Testis (tissue), 3 donors: Measurements from ENCODE around the gene TSNAX. TPM values are rescaled to one million over a fixed set of nuclear protein-coding genes. Genes with fewer than 3 reads are reported as not detected.
A peak's percentile ranks its signal among the peaks of the same experiment; 100 is the strongest.

Experiments used
- DNase-seq: peaks from one replicate; pipeline ENCODE4 v3.0.0-alpha.2; 2019
- H3K27ac ChIP-seq, 2 donors: fragments of 200-600 bp; sonication (generic); one replicate each; pipeline ENCODE4 v1.5.1; 2019
- H3K27me3 ChIP-seq: fragments of 200-600 bp; sonication (generic); one replicate; pipeline ENCODE4 v1.5.1; 2019
- H3K36me3 ChIP-seq: fragments of 200-600 bp; sonication (generic); one replicate; pipeline ENCODE4 v1.5.1; 2017; ENCODE audit warnings: low read depth; ENCODE audit errors: missing control alignments
- H3K4me1 ChIP-seq: fragments of 200-600 bp; sonication (generic); one replicate; pipeline ENCODE4 v1.5.1; 2019
- H3K4me3 ChIP-seq, 2 donors: fragments of 200-600 bp; sonication (generic); one replicate each; pipeline ENCODE4 v1.5.1; 2017 to 2019
- H3K9me3 ChIP-seq: fragments of 200-600 bp; sonication (generic); one replicate; pipeline ENCODE4 v1.5.1; 2017
- CTCF ChIP-seq, 3 experiments: fragments of 450-650 bp in 2 of 3; fragments of 200-600 bp in 1 of 3; sonication (generic) in 1 of 3; IDR thresholded peaks; one replicate each; pipeline ENCODE4 v1.5.1; 2016 to 2019; ENCODE audit warnings: antibody characterized with exemption in 3 of 3, mild to moderate bottlenecking in 2 of 3, moderate library complexity in 1 of 3
- POLR2A ChIP-seq: fragments of 450-650 bp; IDR thresholded peaks from one replicate; pipeline ENCODE4 v1.6.1; 2017; ENCODE audit warnings: antibody characterized with exemption, mild to moderate bottlenecking, moderate library complexity
- WGBS, 2 donors: methylation state at CpG; one replicate each; pipeline ENCODE4 v1.1.5; 2018; 5-methylcytosine and 5-hydroxymethylcytosine counted together
- intact Hi-C: fragments of 100-400 bp; cut with DNase I; formaldehyde crosslinking; loops from one replicate; pipeline ENCODE4 v1.15.1; 2023; ENCODE audit warnings: low total_unique reads
- polyA plus RNA-seq: library from polyadenylated mRNA; stranded (reverse); fragments of 350-450 nt; fragmentation: Illumina TruSeq; extraction: RNeasy Lipid Tissue Mini Kit (QIAGEN cat#74804); gene quantifications from one replicate; pipeline ENCODE4 v1.2.3, GENCODE V29; 2014; ENCODE audit warnings: low read depth, low replicate concordance; ENCODE audit not compliant: insufficient read depth
- total RNA-seq, 2 donors: library from RNA; depleted of rRNA; stranded (reverse); fragments of >200 nt; gene quantifications; one replicate each; pipeline ENCODE4 v1.2.3, GENCODE V29; 2016

Gene TSNAX
- total and polyA plus RNA-seq, 3 donors from 2014 or later, result 31.8 to 38.6 (median 37.0) TPM

DNA sequence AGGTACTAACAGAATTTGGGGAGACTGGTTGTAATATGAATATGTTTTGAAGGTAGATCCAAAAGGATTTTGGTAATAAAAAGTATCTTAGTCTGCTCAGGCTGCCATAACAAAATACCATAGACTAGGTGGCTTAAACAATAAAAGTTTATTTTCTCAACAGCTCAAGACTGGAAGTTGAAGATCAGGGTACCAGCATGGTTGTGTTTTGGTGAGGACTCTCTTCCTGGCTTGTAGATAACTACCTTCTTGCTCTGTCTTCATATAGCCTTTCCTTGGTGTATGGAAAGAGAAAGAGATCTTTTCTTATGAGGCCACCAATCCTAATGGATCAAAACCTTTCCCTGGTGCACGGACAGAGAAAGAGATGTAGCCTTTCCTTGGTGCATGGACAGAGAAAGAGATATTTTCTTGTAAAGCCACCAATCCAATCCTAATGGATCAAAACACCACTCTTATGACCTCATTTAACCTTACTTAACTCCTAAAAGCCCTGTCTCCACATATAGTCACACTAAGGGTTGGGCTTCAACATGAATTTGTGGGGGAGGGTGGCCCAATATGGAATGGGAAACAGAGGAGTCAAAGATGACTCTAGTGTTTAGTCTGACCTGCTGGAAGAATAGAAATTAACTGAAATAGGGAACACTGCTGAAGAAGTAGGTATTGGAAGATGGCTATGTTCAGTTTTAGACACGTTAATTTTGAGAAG is 5.4 kb upstream of the TSNAX start:
- H3K4me3 ChIP-seq, result no peak overlapping the region
- WGBS, 2 donors, result 90 to 91% methylated on average over 2 of the region's 2 CpGs
- intact Hi-C loops, result no loop called here
- no peak for DNase-seq
- no peaks in the 10 kb centered on the region for H3K36me3 ChIP-seq
- TF ChIP-seq CTCF (IDR thresholded peaks at IDR 0.05), result no peak
- no peak for TF ChIP-seq POLR2A
- no peaks in the 10 kb centered on the region for H3K9me3 ChIP-seq
- no peak overlapping the region for H3K27ac ChIP-seq
- no peaks in the 10 kb centered on the region for H3K4me1 ChIP-seq
- H3K27me3 ChIP-seq, result no peaks in the 10 kb centered on the region

DNA sequence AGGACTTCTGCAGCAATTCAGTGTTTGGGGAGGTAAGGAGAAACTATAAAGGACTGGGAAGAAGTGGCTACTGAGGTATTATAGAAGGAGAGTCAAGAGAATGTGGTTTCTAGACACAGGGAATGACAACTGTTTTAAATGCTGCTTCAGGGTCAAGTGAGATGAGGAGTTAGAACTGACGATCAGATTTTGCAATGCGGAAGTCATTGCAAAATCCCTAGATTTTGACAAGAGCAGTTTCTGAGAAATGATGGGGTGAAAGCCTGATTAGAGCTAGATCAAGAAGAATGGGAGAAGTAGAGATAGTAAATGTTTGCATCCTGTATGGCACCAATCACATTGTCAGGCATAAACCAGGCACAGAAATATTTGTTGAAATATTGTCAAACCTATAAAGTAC is 4.7 kb upstream of the TSNAX start:
- Histone ChIP-seq H3K27me3 (no peaks in the 10 kb centered on the region), H3K9me3 (no peaks in the 10 kb centered on the region), H3K36me3 (no peaks in the 10 kb centered on the region), H3K4me1 (no peaks in the 10 kb centered on the region), H3K27ac (no peak overlapping the region), H3K4me3 (no peak overlapping the region)
- TF ChIP-seq CTCF (IDR thresholded peaks at IDR 0.05) (no peak), POLR2A (no peak)
- 95 to 96% methylated on average over 2 of the region's 2 CpGs for WGBS, 2 donors
- DNase-seq, result no peak
- intact Hi-C loops, result no loop called here

- H3K9me3 ChIP-seq, result no peaks in the 10 kb centered on the region
- peaks cover 10% of the 10 kb centered on the region for H3K4me1 ChIP-seq
- no peaks in the 10 kb centered on the region for H3K36me3 ChIP-seq
- H3K4me3 ChIP-seq, result no peak overlapping the region
- intact Hi-C loops, result no loop called here
- DNase-seq, result no peak
- no peak overlapping the region for H3K27ac ChIP-seq
- no peak for TF ChIP-seq CTCF (IDR thresholded peaks at IDR 0.05)
- no peak for TF ChIP-seq POLR2A
- no peaks in the 10 kb centered on the region for H3K27me3 ChIP-seq
These were observed 1.9 kb upstream of the TSNAX start for GRCh38 chr1:231526536-231526935.

GRCh38 chr1:231527586-231528171 is 790 bp upstream of the TSNAX start:
- intact Hi-C loops, result no loop called here
- 35 to 41% methylated on average over 15 of the region's 15 CpGs for WGBS, 2 donors

More at GRCh38 chr1:231527586-231528171, 790 bp upstream of the TSNAX start:
- no peak for TF ChIP-seq POLR2A
- no peak for TF ChIP-seq CTCF (IDR thresholded peaks at IDR 0.05)
- Histone ChIP-seq H3K36me3 (no peaks in the 10 kb centered on the region), H3K27me3 (no peaks in the 10 kb centered on the region), H3K4me1 (peaks cover 10% of the 10 kb centered on the region), H3K4me3 (peak overlapping the region; percentile 80 to 84), H3K9me3 (no peaks in the 10 kb centered on the region), H3K27ac (peak overlapping the region; percentile 94 to 97)
- DNase-seq, result no peak
